ENCODE results near the gene CYP27C1. TPM values are rescaled to one million over a fixed set of nuclear protein-coding genes. Genes with fewer than 3 reads are reported as not detected.

The CYP27C1 gene
- polyA plus RNA-seq, 1 donor from 2014 or later: 0.84 TPM

- Histone ChIP-seq H3K4me2 (ENCODE audit: low read length) (no peak overlapping the region), H3K27ac (ENCODE audit: low read length) (no peak overlapping the region), H2AFZ (ENCODE audit: low read depth, low read length) (no peak overlapping the region), H3K27me3 (ENCODE audit: insufficient read depth, low read depth, low read length) (no peaks in the 10 kb centered on the region), H4K20me1 (ENCODE audit: insufficient read depth) (no peaks in the 10 kb centered on the region), H3K36me3 (ENCODE audit: insufficient read depth, low read length) (no peaks in the 10 kb centered on the region), H3F3A (ENCODE audit: insufficient read depth, low read length, poor library complexity, severe bottlenecking) (no peaks in the 10 kb centered on the region), H3K79me2 (replicated peaks; ENCODE audit: insufficient read depth, low read length) (no peaks in the 10 kb centered on the region), H3K9me2 (ENCODE audit: insufficient read depth, low read length) (no peaks in the 10 kb centered on the region), H3K4me3 (ENCODE audit: low read length) (no peak overlapping the region), H3K9me3 (ENCODE audit: low read length) (no peaks in the 10 kb centered on the region), H3K9ac (ENCODE audit: low read length) (no peak overlapping the region)
- TF ChIP-seq RAD21 (conservative IDR thresholded peaks at IDR 0.05): no peak
- no peak for TF ChIP-seq CTCF (IDR thresholded peaks at IDR 0.05; ENCODE audit: poor library complexity, severe bottlenecking)
- no peak for TF ChIP-seq POLR2AphosphoS5 (IDR thresholded peaks at IDR 0.05)
- TF ChIP-seq REST (IDR thresholded peaks at IDR 0.05; ENCODE audit: borderline replicate concordance): no peak
- TF ChIP-seq EZH2 (IDR thresholded peaks at IDR 0.05; ENCODE audit: borderline replicate concordance, insufficient read depth, low read length, poor library complexity, severe bottlenecking): no peak
- TF ChIP-seq MXI1 (conservative IDR thresholded peaks at IDR 0.05; ENCODE audit: poor library complexity, severe bottlenecking): no peak
- TF ChIP-seq TAF1 (IDR thresholded peaks at IDR 0.05; ENCODE audit: low read depth): no peak
- TF ChIP-seq EP300 (conservative IDR thresholded peaks at IDR 0.05; ENCODE audit: poor library complexity, severe bottlenecking): no peak
- TF ChIP-seq SMC3 (conservative IDR thresholded peaks at IDR 0.05; ENCODE audit: poor library complexity): no peak
These were observed 25.7 kb downstream of the CYP27C1 start for GRCh38 chr2:127194447-127194846.

GRCh38 chr2:127193967-127194280 lies 26.2 kb downstream of the CYP27C1 start:
- no peaks in the 10 kb centered on the region for H4K20me1 ChIP-seq (ENCODE audit: insufficient read depth)
- no peak overlapping the region for H3K4me2 ChIP-seq (ENCODE audit: low read length)
- H3K27ac ChIP-seq (ENCODE audit: low read length): no peak overlapping the region
- H3K27me3 ChIP-seq (ENCODE audit: insufficient read depth, low read depth, low read length): no peaks in the 10 kb centered on the region
- H3K36me3 ChIP-seq (ENCODE audit: insufficient read depth, low read length): no peaks in the 10 kb centered on the region
- TF ChIP-seq CTCF (IDR thresholded peaks at IDR 0.05; ENCODE audit: poor library complexity, severe bottlenecking) (no peak), SMC3 (conservative IDR thresholded peaks at IDR 0.05; ENCODE audit: poor library complexity) (no peak), MXI1 (conservative IDR thresholded peaks at IDR 0.05; ENCODE audit: poor library complexity, severe bottlenecking) (no peak), POLR2AphosphoS5 (IDR thresholded peaks at IDR 0.05) (no peak), TAF1 (IDR thresholded peaks at IDR 0.05; ENCODE audit: low read depth) (no peak), RAD21 (conservative IDR thresholded peaks at IDR 0.05) (no peak), EZH2 (IDR thresholded peaks at IDR 0.05; ENCODE audit: borderline replicate concordance, insufficient read depth, low read length, poor library complexity, severe bottlenecking) (no peak), REST (IDR thresholded peaks at IDR 0.05; ENCODE audit: borderline replicate concordance) (no peak), EP300 (conservative IDR thresholded peaks at IDR 0.05; ENCODE audit: poor library complexity, severe bottlenecking) (no peak)
- no peak overlapping the region for H3K9ac ChIP-seq (ENCODE audit: low read length)
- H3K9me2 ChIP-seq (ENCODE audit: insufficient read depth, low read length): no peaks in the 10 kb centered on the region
- no peaks in the 10 kb centered on the region for H3F3A ChIP-seq (ENCODE audit: insufficient read depth, low read length, poor library complexity, severe bottlenecking)
- H3K4me3 ChIP-seq (ENCODE audit: low read length): no peak overlapping the region
- no peaks in the 10 kb centered on the region for H3K9me3 ChIP-seq (ENCODE audit: low read length)
- no peak overlapping the region for H2AFZ ChIP-seq (ENCODE audit: low read depth, low read length)
- H3K79me2 ChIP-seq (replicated peaks; ENCODE audit: insufficient read depth, low read length): no peaks in the 10 kb centered on the region

Measured in neural cell (in vitro differentiated cells).